Measurements from ENCODE around the gene OR6K2. TPM values are rescaled to one million over a fixed set of nuclear protein-coding genes. Genes with fewer than 3 reads are reported as not detected.
A peak's percentile ranks its signal among the peaks of the same experiment; 100 is the strongest.

Gene OR6K2
- total and polyA plus RNA-seq, 4 experiments from 2014 or later = not detected

DNA sequence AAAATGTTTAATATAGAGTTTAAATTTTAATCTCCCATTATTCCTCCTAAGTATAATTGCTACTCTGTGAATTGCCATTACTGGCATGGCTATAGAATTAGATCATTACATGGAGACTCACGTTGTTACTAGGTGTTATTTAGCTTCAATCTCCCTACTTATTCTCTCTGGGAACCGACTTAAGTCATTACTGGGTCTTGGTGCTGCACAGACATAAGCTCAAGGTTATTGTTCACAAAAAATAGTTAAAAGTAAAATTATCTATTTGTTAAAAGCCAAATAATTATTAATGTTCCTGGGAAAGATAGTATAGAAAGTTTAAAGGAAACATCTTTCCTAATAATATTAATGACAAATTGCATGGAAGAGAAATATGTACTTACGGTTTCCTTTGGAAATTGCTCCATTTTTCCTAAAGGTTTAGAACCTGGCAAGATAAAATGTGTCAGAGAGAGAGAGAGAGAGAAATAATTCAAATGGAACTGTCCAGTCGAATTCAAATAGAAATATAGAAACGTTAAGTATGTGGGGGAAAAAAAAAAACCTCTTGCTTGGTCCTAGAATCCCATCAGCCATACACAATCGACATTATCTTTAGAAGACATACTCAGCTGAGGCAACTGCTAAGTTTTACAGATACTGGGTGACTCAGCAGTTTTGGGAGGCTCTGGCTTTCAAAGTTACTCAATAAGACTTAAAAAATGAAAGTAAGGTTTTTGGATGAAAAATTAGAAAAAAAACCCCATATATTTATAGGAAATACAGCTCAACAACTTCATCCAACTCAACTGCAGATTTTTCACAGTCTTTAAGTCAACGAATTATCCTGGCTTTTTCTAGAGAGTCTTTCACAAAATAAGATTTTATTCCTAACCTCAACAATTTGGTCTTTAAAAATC, 14.1 kb downstream of the OR6K2 start, which contains the start of gene SPTA1:
SPTA1 (minus strand) TSS at position 605 of the 899 bp plus-strand sequence; CDS start at position 407, 198 bp downstream.
- no peaks in the 10 kb centered on the region for H3K4me1 ChIP-seq (ENCODE audit: insufficient read depth, low read length)
- intact Hi-C loops (cut with micrococcal nuclease) = no loop called here
- H3K27ac ChIP-seq (ENCODE audit: low read depth, low read length) = no peak within 1 kb of the TSS
- no peaks in the 10 kb centered on the region for H3K27me3 ChIP-seq (ENCODE audit: insufficient read depth, low read length)
- H3K27ac Mint-ChIP-seq = no peak within 1 kb of the TSS
- peaks cover 20 to 24% of the 10 kb centered on the region in 2 donors for H3K27me3 Mint-ChIP-seq
- ChIA-PET POLR2A (ENCODE audit: partially characterized antibody) (no interaction called here), CTCF (ENCODE audit: partially characterized antibody) (no interaction called here)
- no peak within 1 kb of the TSS for H3K4me3 ChIP-seq (ENCODE audit: low read length in 2 of 2)
- H3K4me1 Mint-ChIP-seq = no peaks in the 10 kb centered on the region
- no peak within 1 kb of the TSS for H3K4me3 Mint-ChIP-seq
- peaks cover 0 to 3% (median 0%) of the 10 kb centered on the region in 8 donors for H3K9me3 Mint-ChIP-seq
- H3K36me3 Mint-ChIP-seq = no peaks in the 10 kb centered on the region
- DNase-seq = no peak
- H3K9me3 ChIP-seq (ENCODE audit: control insufficient read depth in 1 of 2, low read length in 2 of 2) = no peaks in the 10 kb centered on the region
- no peaks in the 10 kb centered on the region for H3K36me3 ChIP-seq (ENCODE audit: insufficient read depth, low read length)

- Mint-ChIP-seq H3K27ac (no peak overlapping the region), H3K27me3 (peaks cover 21 to 24% of the 10 kb centered on the region in 2 donors), H3K4me1 (no peaks in the 10 kb centered on the region), H3K36me3 (no peaks in the 10 kb centered on the region), H3K4me3 (no peak overlapping the region), H3K9me3 (peaks cover 0 to 2% (median 0%) of the 10 kb centered on the region in 8 donors)
- H3K9me3 ChIP-seq (ENCODE audit: control insufficient read depth in 1 of 2, low read length in 2 of 2) = no peaks in the 10 kb centered on the region
- H3K27ac ChIP-seq (ENCODE audit: low read depth, low read length) = no peak overlapping the region
- H3K27me3 ChIP-seq (ENCODE audit: insufficient read depth, low read length) = no peaks in the 10 kb centered on the region
- DNase-seq = no peak
- no peaks in the 10 kb centered on the region for H3K36me3 ChIP-seq (ENCODE audit: insufficient read depth, low read length)
- CTCF ChIA-PET (ENCODE audit: partially characterized antibody) = no interaction called here
- POLR2A ChIA-PET (ENCODE audit: partially characterized antibody) = no interaction called here
- H3K4me1 ChIP-seq (ENCODE audit: insufficient read depth, low read length) = no peaks in the 10 kb centered on the region
- no peak overlapping the region for H3K4me3 ChIP-seq (ENCODE audit: low read length in 2 of 2)
- intact Hi-C loops (cut with micrococcal nuclease) = no loop called here
Measured at GRCh38 chr1:158685085-158685484, 15.4 kb downstream of the OR6K2 start.

DNA sequence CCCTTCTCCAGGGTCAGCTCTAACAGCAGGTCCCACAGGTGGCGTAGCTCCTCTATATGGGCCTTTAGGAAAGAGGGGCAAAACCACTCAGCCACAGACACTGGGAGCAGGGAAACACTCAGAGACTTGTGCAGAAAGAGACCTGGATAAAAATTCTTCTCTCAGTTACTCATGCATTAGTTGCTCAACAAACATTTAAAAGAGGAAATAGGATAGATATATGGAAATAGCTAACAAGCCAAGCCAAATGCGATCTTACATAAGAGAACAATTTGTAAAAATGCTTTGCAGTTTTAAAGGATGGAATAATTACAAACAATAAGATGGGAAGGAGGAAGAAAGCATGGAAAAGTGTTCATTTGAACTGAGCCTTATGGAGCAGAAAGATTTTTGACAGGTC, 18.8 kb downstream of the OR6K2 start:
- DNase-seq = no peak
- no peaks in the 10 kb centered on the region for H3K36me3 Mint-ChIP-seq
- Histone ChIP-seq H3K9me3 (ENCODE audit: control insufficient read depth in 1 of 2, low read length in 2 of 2) (no peaks in the 10 kb centered on the region), H3K36me3 (ENCODE audit: insufficient read depth, low read length) (no peaks in the 10 kb centered on the region), H3K4me3 (ENCODE audit: low read length in 2 of 2) (no peak overlapping the region), H3K27me3 (ENCODE audit: insufficient read depth, low read length) (no peaks in the 10 kb centered on the region), H3K4me1 (ENCODE audit: insufficient read depth, low read length) (no peaks in the 10 kb centered on the region), H3K27ac (ENCODE audit: low read depth, low read length) (no peak overlapping the region)
- POLR2A ChIA-PET (ENCODE audit: partially characterized antibody) = no interaction called here
- intact Hi-C loops (cut with micrococcal nuclease) = no loop called here
- CTCF ChIA-PET (ENCODE audit: partially characterized antibody) = no interaction called here
- no peak overlapping the region for H3K4me3 Mint-ChIP-seq
- peaks cover 17 to 20% of the 10 kb centered on the region in 2 donors for H3K27me3 Mint-ChIP-seq
- H3K4me1 Mint-ChIP-seq = peaks cover 0 to 1% (median 0%) of the 10 kb centered on the region in 4 donors
- H3K9me3 Mint-ChIP-seq = peaks cover 0 to 2% (median 0%) of the 10 kb centered on the region in 8 donors
- H3K27ac Mint-ChIP-seq = no peak overlapping the region

DNA sequence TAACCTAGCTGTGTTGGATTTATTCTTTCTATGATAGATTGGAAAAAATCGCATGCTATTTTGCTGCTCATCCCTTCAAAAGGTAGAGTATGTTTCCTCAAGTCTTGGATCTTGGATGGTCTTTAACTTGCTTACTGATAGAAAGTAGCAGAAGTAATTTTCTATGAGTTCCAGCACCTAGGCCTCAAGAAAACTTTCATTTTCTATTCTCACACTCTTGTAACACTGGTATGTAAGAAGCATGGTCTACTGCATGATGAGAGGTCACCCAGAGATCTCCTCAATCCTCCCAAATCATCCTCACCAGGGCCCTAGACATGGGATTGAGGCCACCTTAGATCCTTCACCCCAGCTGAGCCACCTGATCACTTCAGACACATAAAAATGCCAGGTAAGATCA, 21.2 kb downstream of the OR6K2 start:
- CTCF ChIA-PET (ENCODE audit: partially characterized antibody) = no interaction called here
- Mint-ChIP-seq H3K4me3 (no peak overlapping the region), H3K36me3 (no peaks in the 10 kb centered on the region), H3K27ac (no peak overlapping the region), H3K9me3 (peaks cover 0 to 2% (median 0%) of the 10 kb centered on the region in 8 donors), H3K27me3 (peaks cover 12 to 15% of the 10 kb centered on the region in 2 donors), H3K4me1 (peaks cover 0 to 1% (median 0%) of the 10 kb centered on the region in 4 donors)
- no peak for DNase-seq
- peaks cover 3% of the 10 kb centered on the region for H3K4me1 ChIP-seq (ENCODE audit: insufficient read depth, low read length)
- H3K27ac ChIP-seq (ENCODE audit: low read depth, low read length) = no peak overlapping the region
- no peak overlapping the region for H3K4me3 ChIP-seq (ENCODE audit: low read length in 2 of 2)
- no peaks in the 10 kb centered on the region for H3K36me3 ChIP-seq (ENCODE audit: insufficient read depth, low read length)
- POLR2A ChIA-PET (ENCODE audit: partially characterized antibody) = no interaction called here
- intact Hi-C loops (cut with micrococcal nuclease) = no loop called here
- no peaks in the 10 kb centered on the region for H3K27me3 ChIP-seq (ENCODE audit: insufficient read depth, low read length)
- no peaks in the 10 kb centered on the region for H3K9me3 ChIP-seq (ENCODE audit: control insufficient read depth in 1 of 2, low read length in 2 of 2)

- Mint-ChIP-seq H3K4me1 (peaks cover 0 to 1% (median 0%) of the 10 kb centered on the region in 4 donors), H3K4me3 (no peak overlapping the region), H3K9me3 (peaks cover 0 to 2% (median 0%) of the 10 kb centered on the region in 8 donors), H3K36me3 (no peaks in the 10 kb centered on the region), H3K27ac (peak overlapping the region in 1 of 7 donors; percentile 9), H3K27me3 (peaks cover 8 to 15% of the 10 kb centered on the region in 2 donors)
- no peak overlapping the region for H3K4me3 ChIP-seq (ENCODE audit: low read length in 2 of 2)
- no peak overlapping the region for H3K27ac ChIP-seq (ENCODE audit: low read depth, low read length)
- no peaks in the 10 kb centered on the region for H3K27me3 ChIP-seq (ENCODE audit: insufficient read depth, low read length)
- CTCF ChIA-PET (ENCODE audit: partially characterized antibody) = no interaction called here
- POLR2A ChIA-PET (ENCODE audit: partially characterized antibody) = no interaction called here
- H3K4me1 ChIP-seq (ENCODE audit: insufficient read depth, low read length) = peaks cover 3% of the 10 kb centered on the region
- H3K36me3 ChIP-seq (ENCODE audit: insufficient read depth, low read length) = no peaks in the 10 kb centered on the region
- no peak for DNase-seq
- no peaks in the 10 kb centered on the region for H3K9me3 ChIP-seq (ENCODE audit: control insufficient read depth in 1 of 2, low read length in 2 of 2)
- intact Hi-C loops (cut with micrococcal nuclease) = no loop called here
Measured at GRCh38 chr1:158675563-158676323, 24.7 kb downstream of the OR6K2 start.

GRCh38 chr1:158674302-158674701, 26.1 kb downstream of the OR6K2 start:
- peaks cover 6 to 15% of the 10 kb centered on the region in 2 donors for H3K27me3 Mint-ChIP-seq

GRCh38 chr1:158666037-158666436, 34.4 kb downstream of the OR6K2 start:
- CTCF ChIA-PET (ENCODE audit: partially characterized antibody) = no interaction called here
- no peaks in the 10 kb centered on the region for H3K9me3 ChIP-seq (ENCODE audit: control insufficient read depth in 1 of 2, low read length in 2 of 2)
- intact Hi-C loops (cut with micrococcal nuclease) = no loop called here
- no peak for DNase-seq
- H3K36me3 ChIP-seq (ENCODE audit: insufficient read depth, low read length) = no peaks in the 10 kb centered on the region
- Mint-ChIP-seq H3K27ac (no peak overlapping the region), H3K4me1 (peaks cover 0 to 2% (median 0%) of the 10 kb centered on the region in 4 donors), H3K36me3 (no peaks in the 10 kb centered on the region), H3K27me3 (peaks cover 1 to 6% of the 10 kb centered on the region in 2 donors), H3K4me3 (peak overlapping the region in 1 of 8 donors; percentile 16), H3K9me3 (no peaks in the 10 kb centered on the region)
- H3K4me1 ChIP-seq (ENCODE audit: insufficient read depth, low read length) = no peaks in the 10 kb centered on the region
- H3K27ac ChIP-seq (ENCODE audit: low read depth, low read length) = no peak overlapping the region
- no peaks in the 10 kb centered on the region for H3K27me3 ChIP-seq (ENCODE audit: insufficient read depth, low read length)
- no peak overlapping the region for H3K4me3 ChIP-seq (ENCODE audit: low read length in 2 of 2)
- POLR2A ChIA-PET (ENCODE audit: partially characterized antibody) = no interaction called here

More at GRCh38 chr1:158674302-158674701, 26.1 kb downstream of the OR6K2 start:
- H3K4me3 ChIP-seq (ENCODE audit: low read length in 2 of 2) = no peak overlapping the region
- ChIA-PET CTCF (ENCODE audit: partially characterized antibody) (no interaction called here), POLR2A (ENCODE audit: partially characterized antibody) (no interaction called here)
- no peaks in the 10 kb centered on the region for H3K27me3 ChIP-seq (ENCODE audit: insufficient read depth, low read length)
- peaks cover 0 to under 1% (median 0%) of the 10 kb centered on the region in 4 donors for H3K4me1 Mint-ChIP-seq
- no peaks in the 10 kb centered on the region for H3K36me3 ChIP-seq (ENCODE audit: insufficient read depth, low read length)
- H3K4me1 ChIP-seq (ENCODE audit: insufficient read depth, low read length) = peaks cover 3% of the 10 kb centered on the region
- H3K4me3 Mint-ChIP-seq = no peak overlapping the region
- no peaks in the 10 kb centered on the region for H3K36me3 Mint-ChIP-seq
- peaks cover 0 to 2% (median 0%) of the 10 kb centered on the region in 8 donors for H3K9me3 Mint-ChIP-seq
- H3K27ac Mint-ChIP-seq = no peak overlapping the region
- intact Hi-C loops (cut with micrococcal nuclease) = no loop called here
- no peaks in the 10 kb centered on the region for H3K9me3 ChIP-seq (ENCODE audit: control insufficient read depth in 1 of 2, low read length in 2 of 2)
- no peak overlapping the region for H3K27ac ChIP-seq (ENCODE audit: low read depth, low read length)
- no peak for DNase-seq

Measured in CD4-positive, alpha-beta memory T cell (primary cell).